GM04504 (cell line): ENCODE data around the gene ABHD17B.

Source experiments
- DNase-seq: peaks from one replicate; pipeline ENCODE4 v3.0.0-alpha.2; 2012; ENCODE audit warnings: low read depth

ABHD17B gene

GRCh38 chr9:71876829-71877228, 34.2 kb downstream of the ABHD17B start:
- no peak for DNase-seq

GRCh38 chr9:71876106-71876505, 34.9 kb downstream of the ABHD17B start:
- no peak for DNase-seq

- DNase-seq = no peak
These were observed 35.6 kb downstream of the ABHD17B start for GRCh38 chr9:71875345-71875744.

GRCh38 chr9:71863631-71864030, 47.4 kb downstream of the ABHD17B start:
- DNase-seq = no peak

GRCh38 chr9:71861618-71862017, 49.4 kb downstream of the ABHD17B start:
- DNase-seq = no peak

- no peak for DNase-seq
These were observed 51.1 kb downstream of the ABHD17B start for GRCh38 chr9:71859939-71860338.

GRCh38 chr9:71858812-71859211, 52.2 kb downstream of the ABHD17B start:
- DNase-seq = no peak

- DNase-seq = no peak
These were observed 52.7 kb downstream of the ABHD17B start for GRCh38 chr9:71858102-71858798.

GRCh38 chr9:71857159-71857558, 53.8 kb downstream of the ABHD17B start:
- DNase-seq = no peak

GRCh38 chr9:71854811-71855210, 56.2 kb downstream of the ABHD17B start:
- no peak for DNase-seq

GRCh38 chr9:71853084-71853483, 57.9 kb downstream of the ABHD17B start:
- no peak for DNase-seq

- DNase-seq = no peak
These were observed 60.0 kb downstream of the ABHD17B start for GRCh38 chr9:71850996-71851395.

GRCh38 chr9:71847892-71848291, 63.1 kb downstream of the ABHD17B start:
- no peak for DNase-seq

- no peak for DNase-seq
These were observed 66.2 kb downstream of the ABHD17B start for GRCh38 chr9:71844808-71845207.

- no peak for DNase-seq
These were observed 71.3 kb downstream of the ABHD17B start for GRCh38 chr9:71839668-71840067.

- no peak for DNase-seq
These were observed 75.4 kb downstream of the ABHD17B start for GRCh38 chr9:71835596-71835995.

GRCh38 chr9:71830929-71831328, 80.1 kb downstream of the ABHD17B start:
- no peak for DNase-seq

- DNase-seq = no peak
These were observed 80.8 kb downstream of the ABHD17B start for GRCh38 chr9:71830153-71830552.

- no peak for DNase-seq
These were observed 84.7 kb downstream of the ABHD17B start for GRCh38 chr9:71826279-71826678.

- no peak for DNase-seq
These were observed 86.7 kb downstream of the ABHD17B start for GRCh38 chr9:71824257-71824656.

- DNase-seq = no peak
These were observed 88.1 kb downstream of the ABHD17B start for GRCh38 chr9:71822935-71823334.

- DNase-seq = no peak
These were observed 88.5 kb downstream of the ABHD17B start for GRCh38 chr9:71822456-71822855.

- DNase-seq = no peak
These were observed 89.6 kb downstream of the ABHD17B start for GRCh38 chr9:71821405-71821804.

GRCh38 chr9:71820403-71820921, 90.5 kb downstream of the ABHD17B start:
- DNase-seq = no peak
